ENCODE results near the gene CPNE8.

The CPNE8 gene

GRCh38 chr12:38892976-38893375, 12.4 kb downstream of the CPNE8 start:
- no peak for DNase-seq

GRCh38 chr12:38892087-38892786, 13.2 kb downstream of the CPNE8 start:
- DNase-seq, result no peak

DNA sequence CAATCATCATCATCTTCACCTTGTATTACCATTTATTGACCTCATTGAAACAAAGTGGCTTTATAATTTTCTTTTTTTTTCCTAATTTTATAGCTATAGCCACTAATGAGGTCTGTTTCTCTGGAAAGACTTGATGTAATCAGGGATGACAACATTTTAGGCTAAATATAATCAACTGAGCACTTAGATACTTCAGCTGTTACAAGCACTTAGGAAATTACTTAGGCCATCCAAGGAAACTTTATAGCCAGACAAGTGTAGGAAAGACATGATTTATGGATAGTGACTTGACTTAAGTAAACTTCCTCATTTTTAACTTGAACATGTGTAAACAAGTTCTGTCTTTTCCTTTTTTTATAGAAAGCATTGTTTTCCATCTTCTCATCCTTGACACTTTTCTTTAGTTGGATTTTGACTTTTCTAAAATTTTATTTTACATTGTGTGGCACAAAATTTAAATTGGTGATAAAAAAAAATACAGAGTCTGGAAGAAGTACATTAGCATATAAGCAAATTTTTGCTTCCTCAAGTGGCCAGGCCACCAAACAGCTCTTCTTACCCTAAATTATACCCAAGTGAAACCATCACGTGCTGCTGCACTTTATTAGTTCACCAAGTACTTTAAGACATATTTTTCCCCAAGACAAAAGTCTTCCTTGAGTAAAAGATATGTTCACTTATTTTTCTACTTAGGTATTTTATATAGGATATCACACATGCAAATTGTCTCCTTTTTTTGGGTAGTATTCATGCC, 15.1 kb downstream of the CPNE8 start:
- no peak for DNase-seq

DNA sequence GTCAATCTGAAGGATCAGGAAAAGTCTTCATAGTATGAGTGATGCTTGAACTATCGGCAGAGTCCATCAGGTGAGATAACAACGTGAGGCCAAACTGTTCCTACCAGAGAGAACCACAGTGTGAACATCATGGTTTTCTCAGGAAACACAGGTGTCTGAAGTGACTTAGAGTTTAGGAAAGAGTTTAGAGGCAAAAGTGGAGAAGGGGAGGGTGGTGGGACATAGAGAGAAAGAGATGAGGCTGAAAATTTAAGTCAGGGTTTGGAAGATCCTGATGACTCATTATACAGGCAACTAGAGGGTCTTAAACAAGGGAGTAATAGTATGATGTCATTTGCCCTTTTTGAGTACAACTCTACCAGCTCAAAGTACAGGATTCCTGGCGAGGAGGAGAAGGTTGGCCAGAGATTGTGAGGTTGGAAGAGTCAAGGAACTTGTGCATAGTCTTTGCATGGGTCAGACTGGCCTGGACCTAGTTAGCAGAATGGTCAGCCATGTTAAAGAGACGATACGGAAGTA, 16.0 kb downstream of the CPNE8 start:
- no peak for DNase-seq

DNA sequence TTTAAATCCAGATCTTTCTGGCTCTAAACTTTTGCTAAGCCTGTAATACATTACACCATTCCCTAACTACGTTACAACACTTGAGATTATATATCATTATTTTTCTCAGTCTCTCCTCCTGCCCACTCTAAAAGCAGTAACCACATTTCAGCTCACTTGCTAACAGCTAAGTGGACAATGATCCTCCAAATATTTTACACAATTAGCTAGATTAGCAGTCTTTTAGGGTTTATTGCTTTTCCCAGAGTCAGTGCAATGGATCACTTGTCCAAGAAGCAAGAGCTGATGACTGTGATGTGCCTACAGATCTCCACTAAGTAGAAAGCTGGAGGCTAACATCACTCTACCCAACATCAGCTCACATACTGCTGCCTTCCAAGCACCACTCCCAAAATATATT, 17.6 kb downstream of the CPNE8 start:
- no peak for DNase-seq

DNA sequence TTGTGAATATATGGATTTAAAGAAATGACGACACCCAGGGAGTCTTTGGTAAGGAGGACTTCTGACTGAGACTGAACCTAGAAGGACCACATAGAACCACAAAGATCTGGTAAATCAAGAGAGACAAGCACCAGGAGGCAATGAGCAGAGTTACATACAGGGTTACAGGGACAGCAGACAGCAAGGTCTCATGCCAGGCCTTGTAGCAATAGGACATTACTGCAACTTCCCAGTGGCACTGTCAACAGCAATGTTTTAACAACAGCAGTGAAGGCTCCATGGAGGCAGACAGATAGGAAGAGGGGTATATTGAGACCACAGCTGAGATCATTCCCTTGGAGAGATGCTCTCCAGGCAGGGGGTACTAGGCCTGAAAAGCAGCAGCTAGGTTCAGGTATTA, 18.5 kb downstream of the CPNE8 start:
- no peak for DNase-seq

- no peak for DNase-seq
These were observed 19.3 kb downstream of the CPNE8 start for GRCh38 chr12:38886064-38886463.

DNA sequence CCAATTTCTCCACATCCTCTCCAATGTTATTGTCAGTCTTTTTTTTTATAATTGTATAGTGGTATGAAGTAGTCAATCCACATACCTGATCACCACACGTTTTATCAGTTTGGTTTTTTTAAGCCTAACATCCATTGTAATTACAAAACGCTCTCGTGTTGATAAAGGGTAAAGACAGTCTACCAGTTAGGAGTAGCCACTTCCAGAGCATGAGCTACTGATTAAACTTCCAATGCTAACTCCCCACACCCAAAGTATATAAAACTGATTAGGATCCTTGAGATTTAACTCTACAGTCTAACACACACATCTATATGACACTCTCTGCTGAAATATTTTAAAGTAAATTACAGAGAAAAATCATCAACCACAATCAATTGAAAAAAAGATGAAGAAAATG, 20.7 kb downstream of the CPNE8 start:
- DNase-seq, result no peak

DNA sequence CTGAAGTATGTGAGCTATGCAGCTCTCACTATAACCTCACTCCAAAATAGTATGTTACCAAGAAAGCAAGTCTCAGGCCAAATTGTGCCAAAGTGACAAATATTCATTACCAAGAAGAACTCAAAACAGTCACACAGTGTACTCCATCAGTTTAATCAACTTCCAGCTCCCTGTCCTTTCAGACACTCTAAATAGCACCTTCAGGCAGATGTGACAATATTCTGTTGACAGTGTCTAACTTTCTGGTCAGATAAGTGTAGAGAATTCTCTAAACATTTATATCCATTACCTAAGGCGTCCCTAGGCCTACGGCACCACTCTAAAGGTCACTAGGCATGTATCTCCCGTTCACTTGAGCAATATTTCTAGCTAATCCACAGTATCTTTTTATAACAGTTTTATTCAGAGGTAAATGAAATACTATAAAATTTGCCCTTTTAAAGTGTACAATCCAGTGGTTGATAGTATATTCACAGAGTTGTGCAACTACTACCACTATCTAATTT, 21.7 kb downstream of the CPNE8 start:
- no peak for DNase-seq

GRCh38 chr12:38880288-38880687, 25.1 kb downstream of the CPNE8 start:
- DNase-seq, result no peak

- no peak for DNase-seq
These were observed 26.4 kb downstream of the CPNE8 start for GRCh38 chr12:38878986-38879385.

DNA sequence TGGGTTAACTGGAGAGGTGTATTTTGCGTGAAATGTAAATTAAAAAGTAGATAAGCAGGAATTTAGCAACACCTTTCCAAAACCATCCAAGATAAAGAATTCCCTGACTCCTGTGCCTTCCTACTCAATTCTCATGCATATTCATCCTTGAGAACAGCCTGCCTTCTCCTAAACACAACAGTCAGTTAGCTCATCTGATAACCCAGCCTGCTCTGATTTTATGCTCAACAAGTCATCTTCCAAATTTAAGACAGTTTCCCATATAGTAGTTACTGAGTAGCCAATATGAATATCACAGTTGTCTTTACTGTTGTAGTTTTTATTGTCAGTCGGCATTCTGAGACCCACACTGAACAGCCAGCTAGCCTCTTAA, 27.1 kb downstream of the CPNE8 start:
- no peak for DNase-seq

DNA sequence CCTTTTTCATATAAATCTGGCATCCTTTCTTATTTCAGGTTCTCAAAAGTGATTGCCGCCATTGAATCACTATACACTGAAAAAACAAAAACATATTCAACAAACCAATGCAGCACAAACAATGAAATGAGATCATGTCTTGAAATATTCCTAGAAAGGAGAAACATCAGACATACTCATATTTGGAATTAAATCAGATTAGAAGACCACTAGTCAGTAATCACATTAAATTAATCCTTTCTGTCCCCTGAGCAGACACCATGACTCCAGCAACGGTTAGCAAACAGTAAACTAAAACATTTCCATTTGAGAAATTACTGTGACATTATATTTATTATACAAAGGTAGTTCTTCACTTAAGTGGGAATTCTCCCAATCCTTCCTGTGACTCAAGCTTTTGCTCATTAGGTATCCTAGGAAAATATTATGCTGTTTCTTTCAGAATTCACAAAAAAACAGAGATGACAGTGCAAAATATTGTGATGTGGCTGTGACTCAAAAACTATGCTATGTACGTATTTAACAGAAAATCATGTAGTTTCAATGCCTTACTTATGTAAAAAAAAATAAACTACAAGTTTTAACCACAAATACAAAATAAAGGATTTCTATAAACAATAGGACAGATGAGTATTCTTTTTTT, 29.7 kb downstream of the CPNE8 start:
- no peak for DNase-seq

DNA sequence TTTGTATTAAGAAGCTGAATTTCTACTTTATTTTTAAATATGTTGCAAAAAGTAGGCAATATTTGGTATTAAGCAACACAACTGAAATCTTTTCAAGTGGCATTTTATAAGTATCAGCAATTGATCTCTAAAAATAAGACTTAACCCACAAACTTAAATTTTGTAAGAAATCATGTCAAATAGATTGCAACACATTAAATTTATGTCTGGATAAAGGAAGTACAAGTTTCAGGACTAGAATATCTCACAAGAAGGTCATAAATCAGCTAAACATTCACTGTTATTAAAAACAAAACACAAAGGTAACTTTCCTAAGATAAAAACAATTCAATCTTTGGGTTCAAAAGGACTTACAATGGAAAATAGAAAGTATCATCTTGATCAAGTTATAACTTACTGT, 32.8 kb downstream of the CPNE8 start:
- DNase-seq, result no peak

GRCh38 chr12:38872156-38872555, 33.2 kb downstream of the CPNE8 start:
- no peak for DNase-seq

- DNase-seq, result no peak
These were observed 36.4 kb downstream of the CPNE8 start for GRCh38 chr12:38869036-38869435.

GRCh38 chr12:38850461-38850860, 54.9 kb downstream of the CPNE8 start:
- DNase-seq, result no peak

- no peak for DNase-seq
These were observed 58.1 kb downstream of the CPNE8 start for GRCh38 chr12:38847247-38847646.

GRCh38 chr12:38844267-38844666, 61.1 kb downstream of the CPNE8 start:
- DNase-seq, result no peak

DNA sequence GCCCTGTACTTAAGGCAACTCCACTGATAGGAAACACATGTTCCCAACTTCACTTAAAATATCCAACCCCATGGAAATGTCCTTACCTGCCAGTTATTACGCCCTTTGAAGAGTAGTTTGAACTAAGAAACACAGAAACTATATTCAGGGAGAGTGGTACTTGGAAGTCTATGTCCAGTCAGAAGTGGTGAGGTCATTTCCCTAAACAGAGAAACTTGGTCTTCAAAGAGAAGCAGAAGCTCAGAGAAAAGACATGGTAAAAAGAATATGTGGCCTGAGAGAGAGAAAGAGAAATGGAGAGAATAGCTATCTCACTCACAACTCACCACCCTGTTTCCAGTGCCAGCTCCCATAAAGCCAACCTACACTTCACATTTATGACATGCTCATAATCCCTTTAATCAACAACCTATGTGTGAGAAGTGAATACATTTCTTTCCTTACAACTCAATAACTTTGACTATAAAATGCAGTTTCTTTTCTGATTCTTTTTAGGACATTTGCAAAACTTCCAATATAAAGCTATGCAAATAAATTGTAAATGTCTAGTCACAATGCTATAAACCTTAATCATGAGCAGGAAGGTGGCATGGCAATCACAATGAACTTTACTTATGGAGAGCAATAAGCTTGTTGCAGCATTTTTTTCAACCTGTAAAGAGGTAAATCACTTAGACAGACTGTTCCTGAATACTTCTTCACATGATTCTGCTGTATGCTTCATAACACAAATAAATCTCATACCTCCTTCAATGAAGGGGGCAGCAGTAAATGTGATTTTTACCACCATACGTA, 67.1 kb downstream of the CPNE8 start:
- no peak for DNase-seq

- DNase-seq, result no peak
These were observed 73.7 kb downstream of the CPNE8 start for GRCh38 chr12:38831715-38832114.

DNA sequence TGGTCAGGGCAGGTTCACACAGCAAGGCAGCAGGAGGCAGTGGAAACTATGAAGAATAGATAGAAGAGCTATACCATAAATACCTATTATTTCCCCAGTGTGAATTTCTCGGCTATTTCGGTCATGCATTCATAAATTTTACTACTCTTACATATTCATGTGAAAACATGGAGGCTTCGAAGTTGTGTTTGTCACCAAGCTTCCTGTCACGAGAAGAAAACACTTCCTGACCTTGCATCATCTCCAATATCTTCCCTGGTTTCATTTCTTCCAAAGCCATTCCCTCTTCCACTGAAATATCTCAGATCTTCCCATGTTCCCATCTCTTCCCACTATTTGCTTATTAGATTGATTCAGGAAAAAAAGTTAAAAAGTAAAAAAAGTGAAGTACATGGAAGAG, 80.4 kb downstream of the CPNE8 start:
- DNase-seq, result no peak

DNA sequence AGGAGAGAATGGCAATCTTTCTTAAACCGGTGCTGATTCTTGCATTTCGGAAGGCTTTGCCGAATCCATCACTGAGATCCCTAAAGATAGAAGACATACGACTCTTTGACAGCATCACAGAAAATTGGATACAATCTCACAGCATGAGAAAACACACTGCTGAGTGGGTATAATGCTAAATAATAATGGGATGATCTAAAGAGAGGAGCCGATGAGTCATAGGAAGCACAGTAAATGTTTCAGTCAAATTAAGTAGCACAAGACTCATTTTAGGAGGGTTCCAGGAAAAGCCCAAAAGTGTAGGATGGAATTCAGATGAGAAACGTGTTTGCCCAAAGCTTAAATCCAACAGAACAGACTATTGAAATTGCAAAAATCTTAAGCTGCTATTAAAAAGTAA, 81.7 kb downstream of the CPNE8 start:
- DNase-seq, result no peak

All from COR-L47 (cell line).